ENCODE measurements around the gene FAIM2.
"Not testable (repeated sequence)": the region's sequence is repeated elsewhere in the genome, so short reads cannot be mapped to it uniquely, and the experiment has no call there.

GRCh38 chr12:49855890-49856289 is 47.8 kb downstream of the FAIM2 start:
- TF ChIP-seq, protein P1, sequence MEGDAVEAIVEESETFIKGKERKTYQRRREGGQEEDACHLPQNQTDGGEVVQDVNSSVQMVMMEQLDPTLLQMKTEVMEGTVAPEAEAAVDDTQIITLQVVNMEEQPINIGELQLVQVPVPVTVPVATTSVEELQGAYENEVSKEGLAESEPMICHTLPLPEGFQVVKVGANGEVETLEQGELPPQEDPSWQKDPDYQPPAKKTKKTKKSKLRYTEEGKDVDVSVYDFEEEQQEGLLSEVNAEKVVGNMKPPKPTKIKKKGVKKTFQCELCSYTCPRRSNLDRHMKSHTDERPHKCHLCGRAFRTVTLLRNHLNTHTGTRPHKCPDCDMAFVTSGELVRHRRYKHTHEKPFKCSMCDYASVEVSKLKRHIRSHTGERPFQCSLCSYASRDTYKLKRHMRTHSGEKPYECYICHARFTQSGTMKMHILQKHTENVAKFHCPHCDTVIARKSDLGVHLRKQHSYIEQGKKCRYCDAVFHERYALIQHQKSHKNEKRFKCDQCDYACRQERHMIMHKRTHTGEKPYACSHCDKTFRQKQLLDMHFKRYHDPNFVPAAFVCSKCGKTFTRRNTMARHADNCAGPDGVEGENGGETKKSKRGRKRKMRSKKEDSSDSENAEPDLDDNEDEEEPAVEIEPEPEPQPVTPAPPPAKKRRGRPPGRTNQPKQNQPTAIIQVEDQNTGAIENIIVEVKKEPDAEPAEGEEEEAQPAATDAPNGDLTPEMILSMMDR (conservative IDR thresholded peaks at IDR 0.05 in 1 of 2, IDR thresholded peaks at IDR 0.05 in 1 of 2; ENCODE audit: low read depth in 1 of 2, low read length in 2 of 2) = not testable (repeated sequence)
- TF ChIP-seq EZH2 (IDR thresholded peaks at IDR 0.05; ENCODE audit: low read length, missing control alignments) = not testable (repeated sequence)

Measured in fibroblast of lung (primary cell).